ENCODE measurements around the gene APBB1. TPM values are rescaled to one million over a fixed set of nuclear protein-coding genes. Genes with fewer than 3 reads are reported as not detected.
A peak's percentile ranks its signal among the peaks of the same experiment; 100 is the strongest.

The APBB1 gene
- total RNA-seq, 1 experiment from 2014 or later = 12.4 TPM

DNA sequence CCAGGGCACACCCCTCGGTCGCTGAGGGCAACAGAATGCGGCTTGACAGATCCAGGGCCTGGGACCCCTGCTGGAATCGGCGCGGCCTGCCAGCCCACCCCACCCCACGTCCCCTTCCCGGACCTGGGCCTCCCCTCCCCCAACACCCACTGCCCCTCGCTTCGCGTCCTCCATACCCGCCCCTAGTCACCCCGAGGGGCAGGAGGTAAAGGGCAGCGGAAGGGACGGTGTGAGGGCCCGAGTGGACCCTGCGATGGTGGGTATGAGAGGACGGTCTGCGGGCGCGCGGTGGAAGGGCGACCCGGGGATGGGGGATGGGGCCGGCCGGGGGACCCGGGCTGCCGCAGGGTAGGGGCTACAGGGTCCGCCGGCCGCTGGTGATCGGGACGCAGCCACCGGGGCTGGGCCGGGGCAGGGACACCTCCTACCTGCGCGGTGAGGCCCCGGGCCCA, 311 bp downstream of the APBB1 start:
- DNase-seq (ENCODE audit: low read depth, low spot score) = no peak
- TF ChIP-seq REST (IDR thresholded peaks at IDR 0.05; ENCODE audit: low read depth) (no peak), TCF7L2 (IDR thresholded peaks at IDR 0.05; ENCODE audit: borderline replicate concordance, extremely low read depth, insufficient read depth, insufficient read length) (no peak), ZBTB33 (IDR thresholded peaks at IDR 0.05; ENCODE audit: extremely low read depth, insufficient replicate concordance, low read length) (no peak), EZH2 (IDR thresholded peaks at IDR 0.05) (no peak), SRF (IDR thresholded peaks at IDR 0.05; ENCODE audit: low read depth) (no peak), RAD21 (IDR thresholded peaks at IDR 0.05; ENCODE audit: low read depth) (no peak), EZH2phosphoT487 (IDR thresholded peaks at IDR 0.05; ENCODE audit: borderline replicate concordance) (no peak), SP1 (IDR thresholded peaks at IDR 0.05; ENCODE audit: low read depth) (no peak)
- Histone ChIP-seq H3K4me3 (replicated peaks in 1 of 2; ENCODE audit: low read depth in 1 of 2, low read length in 2 of 2) (peak overlapping the region; percentile 47 to 72), H3K9me2 (ENCODE audit: insufficient read depth) (no peaks in the 10 kb centered on the region), H2AFZ (ENCODE audit: low read depth, low read length, poor library complexity, severe bottlenecking) (no peak overlapping the region), H3K36me3 (ENCODE audit: control insufficient read depth in 1 of 2, insufficient read depth in 2 of 2, low read length in 2 of 2) (no peaks in the 10 kb centered on the region), H3K9ac (ENCODE audit: low read length) (peak overlapping the region; percentile 67), H3K4me1 (ENCODE audit: control insufficient read depth in 1 of 2, insufficient read depth in 2 of 2, low read length in 2 of 2) (peaks cover 3 to 5% of the 10 kb centered on the region in 2 experiments; a peak in 2 of 4 replicates), H3K79me2 (ENCODE audit: insufficient read depth, low read length) (no peaks in the 10 kb centered on the region), H3K9me3 (ENCODE audit: control insufficient read depth in 1 of 2, insufficient read depth in 1 of 2, low read depth in 1 of 2, low read length in 2 of 2) (no peaks in the 10 kb centered on the region), H3K4me2 (ENCODE audit: low read length) (peak overlapping the region; percentile 71), H3K27ac (ENCODE audit: low read depth, low read length) (no peak overlapping the region; the same call in 1 of the 2 replicates), H4K20me1 (ENCODE audit: insufficient read depth) (no peaks in the 10 kb centered on the region), H3K27me3 (ENCODE audit: insufficient read depth, low read length) (peaks cover 3% of the 10 kb centered on the region)
- CTCF ChIA-PET = interaction anchor here (1.0 to 1.9 kb wide), 6 partner anchors 11 to 65 kb away, joined by 3 to 7 read pairs (median 6); no protein-coding TSS in a partner anchor
- RAD21 ChIA-PET (ENCODE audit: low non-redundant PET in 1 of 2, low total read pairs in 2 of 2, uncharacterized antibody in 2 of 2, unreplicated experiment in 2 of 2) = interaction anchor here in 1 of 2 experiments (1.2 kb wide), 1 partner anchor 39 kb away, joined by 3 read pairs; no protein-coding TSS in a partner anchor
- POLR2A ChIA-PET = interaction anchor here (0.9 to 1.6 kb wide), 3 partner anchors 11 to 63 kb away, joined by 3 to 5 read pairs (median 5); partner anchors contain the start of genes ARFIP2 and TIMM10B
- BruUV-seq (replicated peaks) = no TSS peak
- no peak for ATAC-seq
- intact Hi-C loops (cut with micrococcal nuclease) = no loop called here

Measured in HCT116 (cell line).